ENCODE measurements around the gene DET1.
"Not testable (repeated sequence)": the region's sequence is repeated elsewhere in the genome, so short reads cannot be mapped to it uniquely, and the experiment has no call there.

The DET1 gene

GRCh38 chr15:88473661-88474293 lies 72.7 kb downstream of the DET1 start:
- DNase-seq = not testable (repeated sequence)
- intact Hi-C loops (cut with DNase I) = loop anchor here (10.0 kb wide), 2 partner anchors 141 to 361 kb away; no protein-coding TSS in a partner anchor

- intact Hi-C loops (cut with DNase I) = loop anchor here (10.0 kb wide), 2 partner anchors 143 to 363 kb away; no protein-coding TSS in a partner anchor
- no peak for DNase-seq
These were observed 74.3 kb downstream of the DET1 start for GRCh38 chr15:88472225-88472624.

GRCh38 chr15:88470625-88471372 lies 75.7 kb downstream of the DET1 start:
- intact Hi-C loops (cut with DNase I) = loop anchor here (10.0 kb wide), 2 partner anchors 144 to 364 kb away; no protein-coding TSS in a partner anchor
- DNase-seq = no peak

- no peak for DNase-seq
- intact Hi-C loops (cut with DNase I) = loop anchor here (5.0 kb wide), 1 partner anchor 78 kb away; the partner anchor contains the start of gene DET1
These were observed 77.2 kb downstream of the DET1 start for GRCh38 chr15:88469321-88469720.

GRCh38 chr15:88468721-88469120 lies 77.8 kb downstream of the DET1 start:
- intact Hi-C loops (cut with DNase I) = loop anchor here (5.0 kb wide), 1 partner anchor 79 kb away; the partner anchor contains the start of gene DET1
- DNase-seq = not testable (repeated sequence)

- peak in 3 of 42 donors; percentile 16 to 29 (median 24) for DNase-seq
- intact Hi-C loops (cut with DNase I) = loop anchor here (5.0 kb wide), 1 partner anchor 79 kb away; the partner anchor contains the start of gene DET1
These were observed 78.4 kb downstream of the DET1 start for GRCh38 chr15:88467935-88468528.

GRCh38 chr15:88467073-88467934 lies 79.2 kb downstream of the DET1 start, which contains the start of the genes MRPL46 and MRPS11:
TSS of gene MRPL46 (minus strand) at chr15:88467388. CDS start at chr15:88467377, 11 bp downstream.
TSS of gene MRPS11 (plus strand) at chr15:88467708. CDS start at chr15:88467718, 10 bp downstream.
- intact Hi-C loops (cut with DNase I) = loop anchor here (5.0 kb wide), 1 partner anchor 80 kb away; the partner anchor contains the start of gene DET1
- DNase-seq = peak; percentile 82 to 98 (median 95)

- DNase-seq = no peak
- intact Hi-C loops (cut with DNase I) = loop anchor here (5.0 kb wide), 1 partner anchor 82 kb away; the partner anchor contains the start of gene DET1
These were observed 80.8 kb downstream of the DET1 start for GRCh38 chr15:88465633-88466224.

GRCh38 chr15:88463870-88464532 lies 82.5 kb downstream of the DET1 start:
- no peak for DNase-seq
- intact Hi-C loops (cut with DNase I) = no loop called here
